A549 treated with Hydrocortisone at 1 μM for 4 hours (cell line): Measurements from ENCODE around the gene DRP2. TPM values are rescaled to one million over a fixed set of nuclear protein-coding genes. Genes with fewer than 3 reads are reported as not detected.

Experiments
- total RNA-seq: library from RNA; stranded (reverse); fragments of 200-300 nt; extraction: Qiagen RNA extraction; gene quantifications from 5 replicates; pipeline ENCODE4 v1.2.3, GENCODE V29; 2022

Gene DRP2, protein sequence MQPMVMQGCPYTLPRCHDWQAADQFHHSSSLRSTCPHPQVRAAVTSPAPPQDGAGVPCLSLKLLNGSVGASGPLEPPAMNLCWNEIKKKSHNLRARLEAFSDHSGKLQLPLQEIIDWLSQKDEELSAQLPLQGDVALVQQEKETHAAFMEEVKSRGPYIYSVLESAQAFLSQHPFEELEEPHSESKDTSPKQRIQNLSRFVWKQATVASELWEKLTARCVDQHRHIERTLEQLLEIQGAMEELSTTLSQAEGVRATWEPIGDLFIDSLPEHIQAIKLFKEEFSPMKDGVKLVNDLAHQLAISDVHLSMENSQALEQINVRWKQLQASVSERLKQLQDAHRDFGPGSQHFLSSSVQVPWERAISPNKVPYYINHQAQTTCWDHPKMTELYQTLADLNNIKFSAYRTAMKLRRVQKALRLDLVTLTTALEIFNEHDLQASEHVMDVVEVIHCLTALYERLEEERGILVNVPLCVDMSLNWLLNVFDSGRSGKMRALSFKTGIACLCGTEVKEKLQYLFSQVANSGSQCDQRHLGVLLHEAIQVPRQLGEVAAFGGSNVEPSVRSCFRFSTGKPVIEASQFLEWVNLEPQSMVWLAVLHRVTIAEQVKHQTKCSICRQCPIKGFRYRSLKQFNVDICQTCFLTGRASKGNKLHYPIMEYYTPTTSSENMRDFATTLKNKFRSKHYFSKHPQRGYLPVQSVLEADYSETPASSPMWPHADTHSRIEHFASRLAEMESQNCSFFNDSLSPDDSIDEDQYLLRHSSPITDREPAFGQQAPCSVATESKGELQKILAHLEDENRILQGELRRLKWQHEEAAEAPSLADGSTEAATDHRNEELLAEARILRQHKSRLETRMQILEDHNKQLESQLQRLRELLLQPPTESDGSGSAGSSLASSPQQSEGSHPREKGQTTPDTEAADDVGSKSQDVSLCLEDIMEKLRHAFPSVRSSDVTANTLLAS
- total RNA-seq: 0.13 to 0.28 TPM (median 0.16 TPM) in 5 replicates

DNA sequence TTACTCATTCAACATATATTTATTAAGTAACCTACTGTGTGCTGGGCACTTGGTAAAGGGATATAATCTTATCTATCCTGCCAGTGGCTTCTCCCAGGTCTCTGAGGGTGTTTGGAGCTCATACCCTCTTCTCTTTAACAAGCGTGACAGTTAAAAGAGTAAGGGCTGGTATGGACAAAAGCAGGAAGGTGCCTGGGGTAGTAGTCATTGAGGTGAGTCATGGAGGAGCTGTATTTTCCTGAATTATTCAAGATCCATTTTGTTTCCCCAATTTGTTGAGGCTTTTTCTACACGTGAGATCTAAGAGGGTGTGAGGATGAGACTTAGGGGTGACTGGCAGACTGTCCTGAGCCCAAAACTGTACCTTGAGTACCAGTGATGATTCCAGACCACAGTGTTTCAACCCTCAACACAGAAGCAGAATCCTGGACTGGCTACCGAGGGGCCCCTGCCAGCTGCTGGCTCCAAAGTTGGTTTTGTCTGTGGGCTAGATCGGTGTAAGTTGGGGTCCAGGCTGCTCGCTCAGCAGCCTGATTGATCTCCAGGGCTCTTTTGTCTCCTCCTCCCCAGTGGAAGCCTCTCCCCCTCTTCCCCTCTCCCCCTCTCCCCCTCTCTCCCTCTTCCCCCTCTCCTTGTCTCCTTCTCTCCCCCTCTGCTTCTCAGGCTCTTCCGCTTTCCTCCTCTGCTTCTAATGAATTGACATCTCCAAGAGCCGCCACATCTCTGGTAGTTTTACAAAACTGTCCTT lies at the start of gene DRP2:
TSS of gene DRP2 (plus strand) at position 671 of the 748 bp plus-strand sequence. CDS start 11,862 bp downstream, outside the sequence.

GRCh38 chrX:101290957-101291603 lies 71.5 kb downstream of the DRP2 start, which contains the start of gene TAF7L:
Gene TAF7L (minus strand): TSS chrX:101291334. CDS start chrX:101287543, 3,791 bp downstream.

Other genes with a start within 250 kb of the DRP2 start
- 14.3 to 18.8 TPM (median 16.2 TPM) in 5 replicates for gene TRMT2B, start 167.7 kb upstream of the DRP2 start, total RNA-seq
- gene TMEM35A, start 140.9 kb upstream of the DRP2 start, total RNA-seq: not detected in 5 replicates
- gene CENPI, start 121.6 kb upstream of the DRP2 start, total RNA-seq: 9.9 to 18.2 TPM (median 13.1 TPM) in 5 replicates
- gene TAF7L, start 71.5 kb downstream of the DRP2 start, total RNA-seq: 0.08 to 0.14 TPM (median 0.10 TPM) in 5 replicates
- 26.5 to 29.9 TPM (median 28.0 TPM) in 5 replicates for gene TIMM8A, start 129.0 kb downstream of the DRP2 start, total RNA-seq
- 0.07 to 0.26 TPM (median 0.18 TPM) in 5 replicates for gene BTK, start 166.4 kb downstream of the DRP2 start, total RNA-seq
- 2,449 to 2,973 TPM (median 2,526 TPM) in 5 replicates for gene RPL36A, start 171.2 kb downstream of the DRP2 start, total RNA-seq
- 160 to 197 TPM (median 177 TPM) in 5 replicates for gene GLA, start 188.1 kb downstream of the DRP2 start, total RNA-seq
- gene HNRNPH2, start 188.4 kb downstream of the DRP2 start, total RNA-seq: 51.9 to 76.0 TPM (median 56.2 TPM) in 5 replicates